IMR-90 (cell line): ENCODE measurements around the gene LRTM1. TPM values are rescaled to one million over a fixed set of nuclear protein-coding genes. Genes with fewer than 3 reads are reported as not detected.

Experiments
- ATAC-seq: fragments of 200-7000 bp; cut with Tn5 transposase; 2 replicates; pipeline ENCODE4 v1.9.1; 2020; ENCODE audit warnings: low read depth, mild to moderate bottlenecking, moderate library complexity
- BruUV-seq: library from RNA; stranded (reverse); fragments of 400-500 nt; replicated peaks from 2 replicates; lab custom pipeline; 2021; lab: Mats Ljungman, UMichigan
- CTCF ChIA-PET: fragments of 300-600 bp; formaldehyde crosslinking; extraction: SDS; loops from one replicate; lab custom pipeline; 2021; ENCODE audit warnings: antibody characterized with exemption; lab: Yijun Ruan, JAX
- POLR2A ChIA-PET: fragments of 300-600 bp; sonication (Branson Sonifier 250); formaldehyde crosslinking; loops from one replicate; lab custom pipeline; 2022; ENCODE audit warnings: antibody characterized with exemption; ENCODE audit not compliant: unreplicated experiment; lab: Charles Lee
- DNase-seq: peaks from one replicate; pipeline ENCODE4 v3.0.0; 2013
- H2AFZ ChIP-seq: replicated peaks from 2 replicates; pipeline ENCODE3; 2013; ENCODE audit warnings: low read length, mild to moderate bottlenecking; ENCODE audit not compliant: poor library complexity
- H2AK5ac ChIP-seq: 2 replicates; pipeline ENCODE4 v1.6.1; 2013; ENCODE audit warnings: low read depth, low read length, inconsistent platforms
- H2AK9ac ChIP-seq: replicated peaks from 2 replicates; pipeline ENCODE3; 2013; ENCODE audit warnings: mild to moderate bottlenecking, low read depth, low read length, moderate library complexity; ENCODE audit not compliant: poor library complexity
- H2BK120ac ChIP-seq: 2 replicates; pipeline ENCODE4 v1.6.1; 2013; ENCODE audit warnings: low read depth, low read length, inconsistent platforms
- H2BK15ac ChIP-seq: 3 replicates; pipeline ENCODE4 v1.6.1; 2013; ENCODE audit warnings: low read depth, low read length, inconsistent platforms
- H2BK20ac ChIP-seq: 2 replicates; pipeline ENCODE4 v1.6.1; 2013; ENCODE audit warnings: low read depth, mild to moderate bottlenecking, inconsistent platforms, low read length, moderate library complexity
- H2BK5ac ChIP-seq: 2 replicates; pipeline ENCODE4 v1.6.1; 2013; ENCODE audit warnings: mild to moderate bottlenecking, low read depth, low read length, inconsistent platforms; ENCODE audit not compliant: poor library complexity, severe bottlenecking
- H3K14ac ChIP-seq: replicated peaks from 2 replicates; pipeline ENCODE4 v1.6.1; 2013; ENCODE audit warnings: low read depth, low read length, inconsistent platforms
- H3K18ac ChIP-seq: 2 replicates; pipeline ENCODE4 v1.6.1; 2013; ENCODE audit warnings: low read depth, low read length, control low read depth
- H3K23ac ChIP-seq: 2 replicates; pipeline ENCODE4 v1.6.1; 2013; ENCODE audit warnings: low read depth, low read length, inconsistent platforms
- H3K27ac ChIP-seq: 2 replicates; pipeline ENCODE4 v1.5.1; 2013; ENCODE audit warnings: mild to moderate bottlenecking, control low read depth, low read length; ENCODE audit not compliant: insufficient read depth
- H3K27me3 ChIP-seq: 2 replicates; pipeline ENCODE4 v1.6.1; 2013; ENCODE audit warnings: low read length; ENCODE audit not compliant: control insufficient read depth, insufficient read depth
- H3K36me3 ChIP-seq: 2 replicates; pipeline ENCODE4 v1.6.1; 2013; ENCODE audit warnings: low read length, mixed read lengths; ENCODE audit not compliant: control insufficient read depth, insufficient read depth
- H3K4ac ChIP-seq: 2 replicates; pipeline ENCODE4 v1.6.1; 2013; ENCODE audit warnings: low read depth, low read length, inconsistent platforms
- H3K4me1 ChIP-seq: 2 replicates; pipeline ENCODE4 v1.6.1; 2013; ENCODE audit warnings: low read length, mixed read lengths; ENCODE audit not compliant: control insufficient read depth, insufficient read depth
- H3K4me2 ChIP-seq: 2 replicates; pipeline ENCODE4 v1.6.1; 2013; ENCODE audit warnings: low read depth, mild to moderate bottlenecking, control low read depth, low read length, moderate library complexity
- H3K4me3 ChIP-seq: 2 replicates; pipeline ENCODE4 v1.5.1; 2013; ENCODE audit warnings: low read depth, mild to moderate bottlenecking, control low read depth, low read length, moderate library complexity; ENCODE audit not compliant: insufficient read depth
- H3K56ac ChIP-seq: 2 replicates; pipeline ENCODE4 v1.6.1; 2013; ENCODE audit warnings: low read length, inconsistent platforms; ENCODE audit not compliant: insufficient read depth; ENCODE audit errors: extremely low read depth
- H3K79me1 ChIP-seq, 2 experiments: 2 replicates each; pipeline ENCODE4 v1.6.1; 2013; ENCODE audit warnings: low read length in 2 of 2, inconsistent platforms in 1 of 2, low read depth in 1 of 2
- H3K9ac ChIP-seq: 2 replicates; pipeline ENCODE4 v1.6.1; 2013; ENCODE audit warnings: low read depth, low read length, control low read depth
- H3K9me1 ChIP-seq: 2 replicates; pipeline ENCODE4 v1.6.1; 2013; ENCODE audit warnings: low read length, inconsistent platforms; ENCODE audit not compliant: insufficient read depth
- H3K9me3 ChIP-seq: 2 replicates; pipeline ENCODE4 v1.6.1; 2013; ENCODE audit warnings: low read length; ENCODE audit not compliant: control insufficient read depth, insufficient read depth
- H4K20me1 ChIP-seq: 2 replicates; pipeline ENCODE4 v1.6.1; 2013; ENCODE audit warnings: low read length, inconsistent platforms; ENCODE audit not compliant: insufficient read depth
- H4K5ac ChIP-seq: 2 replicates; pipeline ENCODE4 v1.6.1; 2013; ENCODE audit warnings: mild to moderate bottlenecking, low read depth, low read length, control low read depth
- H4K8ac ChIP-seq, 2 experiments: 2 replicates each; pipeline ENCODE4 v1.6.1; 2013; ENCODE audit warnings: low read depth in 2 of 2, low read length in 2 of 2, control low read depth in 1 of 2, inconsistent platforms in 1 of 2
- H4K91ac ChIP-seq: 2 replicates; pipeline ENCODE4 v1.6.1; 2013; ENCODE audit warnings: low read depth, low read length, inconsistent platforms; ENCODE audit not compliant: insufficient read depth
- BHLHE40 ChIP-seq: fragments of 150-350 bp; IDR thresholded peaks from 2 replicates; pipeline ENCODE4 v1.6.1; 2016; ENCODE audit warnings: mild to moderate bottlenecking, low read depth, low read length
- CEBPB ChIP-seq: IDR thresholded peaks from 2 replicates; pipeline ENCODE4 v1.6.1; 2012; ENCODE audit warnings: low read depth, low read length, improper control_type of control experiment
- CHD1 ChIP-seq: IDR thresholded peaks from 2 replicates; pipeline ENCODE4 v1.6.1; 2012; ENCODE audit warnings: low read depth, low read length, improper control_type of control experiment
- FOS ChIP-seq: fragments of 150-350 bp; IDR thresholded peaks from 2 replicates; pipeline ENCODE4 v1.6.1; 2016; ENCODE audit warnings: low read depth, low read length
- MAFK ChIP-seq: IDR thresholded peaks from 2 replicates; pipeline ENCODE4 v1.6.1; 2012; ENCODE audit warnings: low read depth, low read length, improper control_type of control experiment
- MXI1 ChIP-seq: IDR thresholded peaks from 2 replicates; pipeline ENCODE4 v1.6.1; 2012; ENCODE audit warnings: low read depth, mild to moderate bottlenecking, low read length, moderate library complexity, borderline replicate concordance
- NFE2L2 ChIP-seq: fragments of 150-350 bp; IDR thresholded peaks from 2 replicates; pipeline ENCODE4 v1.6.1; 2016; ENCODE audit warnings: low read depth, mild to moderate bottlenecking, low read length
- POLR2A ChIP-seq: IDR thresholded peaks from 2 replicates; pipeline ENCODE4 v1.6.1; 2012; ENCODE audit warnings: mild to moderate bottlenecking, low read depth, low read length
- RCOR1 ChIP-seq: IDR thresholded peaks from 2 replicates; pipeline ENCODE4 v1.6.1; 2012; ENCODE audit warnings: mild to moderate bottlenecking, low read length, improper control_type of control experiment; ENCODE audit not compliant: insufficient replicate concordance
- RFX5 ChIP-seq: IDR thresholded peaks from 2 replicates; pipeline ENCODE4 v1.8.0; 2012; ENCODE audit warnings: low read depth, mild to moderate bottlenecking, low read length, moderate library complexity
- SMC3 ChIP-seq: fragments of 150-350 bp; IDR thresholded peaks from 2 replicates; pipeline ENCODE4 v1.6.1; 2016; ENCODE audit warnings: low read depth, mild to moderate bottlenecking, antibody characterized with exemption, low read length, moderate library complexity
- WGBS, 2 experiments: methylation state at CpG; one replicate each; pipeline versions ENCODE4 v1.1.5 to v1.1.7; 2013; ENCODE audit warnings: missing lambda C conversion rate in 2 of 2; ENCODE audit not compliant: insufficient read length in 1 of 2; ENCODE audit errors: extremely low coverage in 2 of 2; 5-methylcytosine and 5-hydroxymethylcytosine counted together
- dilution Hi-C: fragments of 300-500 bp; cut with HindIII; formaldehyde crosslinking; loops from one replicate; pipeline ENCODE4 v1.14.3; 2018; ENCODE audit warnings: low sequenced_read_pairs; ENCODE audit not compliant: unreplicated experiment
- in situ Hi-C: fragments of 300-500 bp; cut with MboI; formaldehyde crosslinking; loops from 3 replicates; pipeline ENCODE4 v1.14.3; 2019; ENCODE audit warnings: low sequenced_read_pairs, inconsistent platforms, mixed read lengths
- intact Hi-C: fragments of 100-400 bp; cut with micrococcal nuclease; formaldehyde crosslinking; loops from 2 replicates; pipeline ENCODE4 v1.10.0; 2022
- polyA plus RNA-seq, 3 experiments: library from polyadenylated mRNA; depleted of rRNA; stranded (reverse); fragments of >200 nt; gene quantifications; 2 replicates each; pipeline ENCODE4 v1.2.3, GENCODE V29; 2012; ENCODE audit warnings: low replicate concordance in 1 of 3
- total RNA-seq: library from RNA; depleted of rRNA; stranded (reverse); fragments of >200 nt; gene quantifications from 2 replicates; pipeline ENCODE4 v1.2.3, GENCODE V29; 2012
- TF ChIP-seq, protein P1 (sequence below): fragments of 150-350 bp; IDR thresholded peaks from 2 replicates; pipeline ENCODE4 v1.6.1; 2017; ENCODE audit warnings: mild to moderate bottlenecking, antibody characterized with exemption, low read length, low read depth

The LRTM1 gene
- total and polyA plus RNA-seq, 2 of the 4 experiments (the other 2 are of a cell fraction) = not detected

DNA sequence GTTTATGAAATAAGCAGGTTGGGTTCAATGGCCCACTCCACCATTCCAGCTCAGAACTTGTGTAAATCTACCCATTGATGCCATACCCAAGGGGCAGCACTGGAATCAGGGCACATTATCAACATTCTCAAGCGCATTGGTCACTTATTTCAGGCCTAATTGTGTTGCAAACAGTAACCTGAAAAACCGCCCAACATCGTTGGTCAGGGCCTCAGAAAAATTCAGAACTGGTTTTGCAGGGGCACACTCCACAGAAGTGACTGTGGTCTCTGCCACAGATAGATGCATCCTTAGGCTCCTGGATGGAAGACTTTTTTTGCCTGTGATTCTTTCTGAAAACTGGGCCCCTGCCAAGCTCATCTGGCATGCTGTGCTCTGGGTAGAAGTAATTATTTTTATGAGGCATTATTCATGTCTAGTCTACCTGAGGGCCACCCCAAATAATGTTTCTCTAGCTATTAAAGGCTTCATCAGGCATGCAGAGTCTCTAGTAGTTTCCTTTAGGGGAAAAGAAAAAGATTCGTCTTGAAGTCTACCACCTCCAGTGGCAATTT lies 21.7 kb upstream of the LRTM1 start:
- ATAC-seq (no peak), DNase-seq (no peak)
- no TSS peak for BruUV-seq
- H3K23ac ChIP-seq = no peak overlapping the region
- H2BK15ac ChIP-seq = no peak overlapping the region; the same call in 2 of the 3 replicates
- H3K18ac ChIP-seq = no peak overlapping the region
- 100% methylated on average over 2 of the region's 4 CpGs; no CpG with 5 or more reads in 1 of the 2 experiments for WGBS, 2 experiments
- H2AFZ ChIP-seq = no peak overlapping the region
- peaks cover 17% of the 10 kb centered on the region for H3K9me1 ChIP-seq
- no peak overlapping the region for H3K4me3 ChIP-seq
- H2BK5ac ChIP-seq = no peak overlapping the region
- H3K9me3 ChIP-seq = no peaks in the 10 kb centered on the region
- dilution Hi-C loops (no loop called here), intact Hi-C loops (loop anchor here (2.0 to 5.0 kb wide), 6 partner anchors 97 to 948 kb away; no protein-coding TSS in a partner anchor), in situ Hi-C loops (loop anchor here (5.0 to 10.0 kb wide), 3 partner anchors 218 to 775 kb away; no protein-coding TSS in a partner anchor)
- no peak overlapping the region for H3K9ac ChIP-seq
- no peak overlapping the region for H2BK20ac ChIP-seq
- H3K56ac ChIP-seq = no peak overlapping the region
- 0 out of 2 replicates have a peak overlapping the region, but pooled peaks have one; percentile 24 for H2AK5ac ChIP-seq
- ChIA-PET CTCF (interaction anchor here (0.8 to 1.6 kb wide), 4 partner anchors 13 to 81 kb away, joined by 3 to 4 read pairs (median 3); no protein-coding TSS in a partner anchor), POLR2A (interaction anchor here (0.6 kb wide), 1 partner anchor 528 kb away, joined by 5 read pairs; no protein-coding TSS in a partner anchor)
- H3K4me2 ChIP-seq = no peak overlapping the region
- H3K79me1 ChIP-seq = peaks cover 5 to 15% of the 10 kb centered on the region in 2 experiments; a peak in 3 of 4 replicates
- H3K27me3 ChIP-seq = no peaks in the 10 kb centered on the region
- no peaks in the 10 kb centered on the region for H4K20me1 ChIP-seq
- H2BK120ac ChIP-seq = peak overlapping the region; percentile 81
- no peak overlapping the region for H4K8ac ChIP-seq
- peaks cover 16% of the 10 kb centered on the region for H3K4me1 ChIP-seq
- H3K36me3 ChIP-seq = no peaks in the 10 kb centered on the region
- H4K5ac ChIP-seq = no peak overlapping the region
- H3K14ac ChIP-seq = no peak overlapping the region; the same call in 1 of the 2 replicates
- no peak overlapping the region for H3K27ac ChIP-seq
- no peak for TF ChIP-seq RCOR1
- no peak for TF ChIP-seq CEBPB
- TF ChIP-seq MXI1 = no peak
- no peak for TF ChIP-seq SMC3
- TF ChIP-seq, protein P1, sequence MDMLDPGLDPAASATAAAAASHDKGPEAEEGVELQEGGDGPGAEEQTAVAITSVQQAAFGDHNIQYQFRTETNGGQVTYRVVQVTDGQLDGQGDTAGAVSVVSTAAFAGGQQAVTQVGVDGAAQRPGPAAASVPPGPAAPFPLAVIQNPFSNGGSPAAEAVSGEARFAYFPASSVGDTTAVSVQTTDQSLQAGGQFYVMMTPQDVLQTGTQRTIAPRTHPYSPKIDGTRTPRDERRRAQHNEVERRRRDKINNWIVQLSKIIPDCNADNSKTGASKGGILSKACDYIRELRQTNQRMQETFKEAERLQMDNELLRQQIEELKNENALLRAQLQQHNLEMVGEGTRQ = no peak
- no peak for TF ChIP-seq POLR2A
- no peak for TF ChIP-seq NFE2L2
- no peak for TF ChIP-seq MAFK
- no peak for TF ChIP-seq FOS
- no peak for TF ChIP-seq CHD1
- no peak for TF ChIP-seq RFX5
- no peak for TF ChIP-seq BHLHE40
- H2AK9ac ChIP-seq = no peak overlapping the region
- H3K4ac ChIP-seq = peak overlapping the region; percentile 50; the same call in 1 of the 2 replicates
- peak overlapping the region; percentile 47 for H4K91ac ChIP-seq
